Transverse colon (tissue), 4 donors: ENCODE measurements around the gene TARM1.
A peak's percentile ranks its signal among the peaks of the same experiment; 100 is the strongest.

Source experiments
- EP300 ChIP-seq: sonication (generic); formaldehyde crosslinking; IDR thresholded peaks from one replicate; pipeline ENCODE4 v1.6.1; 2017; ENCODE audit warnings: antibody characterized with exemption, low read depth
- POLR2A ChIP-seq: fragments of 450-650 bp; IDR thresholded peaks from one replicate; pipeline ENCODE4 v1.6.1; 2016; ENCODE audit warnings: antibody characterized with exemption, mild to moderate bottlenecking, moderate library complexity
- POLR2AphosphoS5 ChIP-seq, 3 donors: sonication (generic); formaldehyde crosslinking; IDR thresholded peaks; one replicate each; pipeline ENCODE4 v1.6.1; 2016; ENCODE audit warnings: antibody characterized with exemption in 3 of 3
- TF ChIP-seq, protein P1 (sequence below), 5 experiments: fragments of 200-600 bp in 3 of 5; fragments of 450-650 bp in 2 of 5; sonication (generic) in 3 of 5; IDR thresholded peaks; 1 replicate in 2 of 5; 2 replicates in 3 of 5; pipeline ENCODE4 v1.5.1; 2016 to 2017; ENCODE audit warnings: antibody characterized with exemption in 5 of 5, inconsistent platforms in 3 of 5, mild to moderate bottlenecking in 2 of 5, moderate library complexity in 1 of 5

DNA sequence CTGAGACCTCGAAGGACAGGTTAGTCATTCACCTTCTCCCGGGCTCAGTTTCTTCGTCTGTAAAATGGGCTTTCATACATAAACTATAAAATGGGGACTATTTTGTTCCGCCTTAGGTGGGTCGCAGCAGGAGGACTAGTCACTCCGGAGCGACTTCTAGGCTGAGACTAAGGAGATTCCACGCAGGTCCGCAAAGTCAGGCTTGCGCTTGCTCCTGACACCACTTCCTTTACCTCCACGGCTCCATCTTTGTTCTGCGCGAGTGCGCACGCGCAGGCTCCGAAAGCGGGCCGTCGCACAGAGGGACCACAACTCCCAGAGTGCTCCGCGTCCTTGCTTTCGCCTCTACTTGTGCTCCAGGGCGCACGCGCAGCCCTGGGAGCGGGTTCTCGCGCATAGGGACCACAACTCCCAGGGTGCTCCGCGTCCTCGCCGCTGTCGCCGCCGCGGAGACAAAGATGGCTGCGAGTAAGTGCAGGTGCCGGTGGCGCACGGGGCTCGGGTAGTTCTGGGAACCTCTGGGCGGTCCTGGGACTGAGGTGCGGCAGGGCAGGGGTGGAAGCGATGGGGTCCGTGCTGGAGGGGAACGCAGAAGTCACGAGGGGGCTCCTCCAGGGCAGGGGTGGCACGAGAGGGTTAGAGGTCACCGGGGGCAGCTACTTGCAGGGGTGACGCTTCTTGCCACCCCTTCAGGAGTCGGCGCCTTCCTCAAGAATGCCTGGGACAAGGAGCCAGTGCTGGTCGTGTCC lies 21.4 kb upstream of the TARM1 start, which contains the start of gene NDUFA3:
- TF ChIP-seq, protein P1, sequence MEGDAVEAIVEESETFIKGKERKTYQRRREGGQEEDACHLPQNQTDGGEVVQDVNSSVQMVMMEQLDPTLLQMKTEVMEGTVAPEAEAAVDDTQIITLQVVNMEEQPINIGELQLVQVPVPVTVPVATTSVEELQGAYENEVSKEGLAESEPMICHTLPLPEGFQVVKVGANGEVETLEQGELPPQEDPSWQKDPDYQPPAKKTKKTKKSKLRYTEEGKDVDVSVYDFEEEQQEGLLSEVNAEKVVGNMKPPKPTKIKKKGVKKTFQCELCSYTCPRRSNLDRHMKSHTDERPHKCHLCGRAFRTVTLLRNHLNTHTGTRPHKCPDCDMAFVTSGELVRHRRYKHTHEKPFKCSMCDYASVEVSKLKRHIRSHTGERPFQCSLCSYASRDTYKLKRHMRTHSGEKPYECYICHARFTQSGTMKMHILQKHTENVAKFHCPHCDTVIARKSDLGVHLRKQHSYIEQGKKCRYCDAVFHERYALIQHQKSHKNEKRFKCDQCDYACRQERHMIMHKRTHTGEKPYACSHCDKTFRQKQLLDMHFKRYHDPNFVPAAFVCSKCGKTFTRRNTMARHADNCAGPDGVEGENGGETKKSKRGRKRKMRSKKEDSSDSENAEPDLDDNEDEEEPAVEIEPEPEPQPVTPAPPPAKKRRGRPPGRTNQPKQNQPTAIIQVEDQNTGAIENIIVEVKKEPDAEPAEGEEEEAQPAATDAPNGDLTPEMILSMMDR (IDR thresholded peaks at IDR 0.05): no peak
- TF ChIP-seq POLR2AphosphoS5 (IDR thresholded peaks at IDR 0.05) (peak; percentile 56 to 89 (median 88)), POLR2A (peak; percentile 84), EP300 (no peak)
